HG02840 (cell line): Measurements from ENCODE around the gene SLC4A8.

Source experiments
- ATAC-seq: cut with Tn5 transposase; IDR thresholded peaks from one replicate; pipeline ENCODE4 v1.9.1; 2021; ENCODE audit warnings: mild to moderate bottlenecking, moderate library complexity, moderate number of reproducible peaks; ENCODE audit not compliant: unreplicated experiment, low FRiP score

SLC4A8 gene

GRCh38 chr12:51520576-51521325, 96.1 kb downstream of the SLC4A8 start:
- no peak for ATAC-seq

GRCh38 chr12:51521554-51522276, 97.1 kb downstream of the SLC4A8 start:
- no peak for ATAC-seq

- ATAC-seq, result no peak
These were observed 98.1 kb downstream of the SLC4A8 start for GRCh38 chr12:51522696-51523095.

DNA sequence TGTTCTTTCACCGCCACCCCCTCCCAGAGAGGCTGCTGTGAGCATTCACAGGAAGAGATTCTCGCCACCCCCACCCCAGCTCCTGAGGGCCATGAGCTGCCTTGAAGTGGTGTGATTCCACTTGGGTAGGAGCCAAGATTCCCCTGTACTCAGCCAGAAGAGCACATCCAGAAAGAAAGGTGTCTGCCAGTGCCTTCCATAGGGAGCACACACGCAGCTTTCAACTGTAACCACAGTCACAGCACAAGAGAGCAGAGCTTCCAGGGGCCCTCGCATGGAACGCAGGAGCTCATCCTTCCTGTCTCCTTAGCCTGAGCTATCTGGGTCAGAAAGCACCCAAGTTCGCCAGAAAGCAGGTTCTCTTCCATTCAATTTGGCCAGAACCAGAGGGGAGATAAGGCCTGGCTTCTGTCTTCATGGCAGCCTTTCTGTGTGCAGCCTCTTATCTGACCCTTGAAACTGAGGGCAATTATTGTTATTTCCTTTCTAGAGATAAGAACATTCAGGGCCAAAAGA, 99.8 kb downstream of the SLC4A8 start:
- no peak for ATAC-seq

- ATAC-seq, result no peak
These were observed 100.9 kb downstream of the SLC4A8 start for GRCh38 chr12:51525518-51525917.

DNA sequence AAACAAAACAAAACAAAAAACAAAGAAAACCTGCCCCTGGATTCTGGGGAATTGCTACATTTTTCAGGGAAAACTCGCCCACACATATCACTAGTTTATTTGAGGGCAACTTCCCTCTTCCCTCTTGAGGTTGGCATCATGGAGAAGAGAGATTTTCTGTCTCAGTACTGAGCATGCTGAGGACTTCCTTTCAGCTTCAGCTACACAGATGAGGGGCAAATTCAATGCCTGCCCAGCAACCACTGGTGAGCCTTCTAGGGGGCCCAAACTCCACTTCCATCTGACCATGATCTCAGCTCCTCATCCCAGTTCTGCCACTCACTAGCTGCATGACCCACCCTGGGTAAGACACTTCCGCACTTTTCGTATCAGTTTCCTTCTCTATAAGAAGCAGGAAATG, 103.3 kb downstream of the SLC4A8 start:
- no peak for ATAC-seq

DNA sequence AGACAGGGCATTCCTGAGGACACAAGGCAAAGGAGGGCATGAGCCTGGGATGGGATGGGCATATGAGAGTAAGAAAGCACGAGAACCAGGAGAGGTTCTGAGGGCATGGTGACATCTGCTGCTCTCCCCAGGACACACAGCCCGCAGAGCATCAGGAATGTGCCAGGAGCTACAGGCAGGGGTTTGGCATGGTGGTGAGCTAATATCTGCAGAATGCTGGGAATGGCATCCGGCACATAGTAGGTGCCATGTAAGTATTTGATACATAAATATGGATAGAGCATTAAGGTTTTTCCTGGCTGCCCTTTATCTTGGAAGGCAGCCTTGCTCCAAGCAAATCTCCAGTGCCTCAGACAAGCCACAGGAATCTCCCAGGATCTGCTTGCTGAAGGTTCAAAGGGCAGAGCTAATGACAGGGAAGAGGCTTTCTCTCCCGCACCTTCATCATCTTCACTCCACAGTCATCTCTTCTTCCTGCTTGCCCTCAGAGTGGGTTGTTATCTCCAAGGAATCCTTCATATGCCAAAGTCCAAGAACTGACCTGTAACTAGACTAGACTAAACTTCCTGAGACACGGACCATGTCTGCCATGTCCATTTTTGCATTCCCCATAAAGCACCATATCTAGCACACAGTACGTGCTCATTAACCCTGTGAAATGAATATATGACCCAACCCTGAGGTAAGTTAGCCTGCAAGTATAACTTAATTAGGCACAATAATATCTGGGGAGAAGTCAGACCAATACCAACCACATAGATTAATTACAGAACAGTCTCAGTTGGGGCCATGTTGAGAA, 104.4 kb downstream of the SLC4A8 start:
- ATAC-seq, result no peak

GRCh38 chr12:51529651-51529970, 105.0 kb downstream of the SLC4A8 start:
- ATAC-seq, result no peak

DNA sequence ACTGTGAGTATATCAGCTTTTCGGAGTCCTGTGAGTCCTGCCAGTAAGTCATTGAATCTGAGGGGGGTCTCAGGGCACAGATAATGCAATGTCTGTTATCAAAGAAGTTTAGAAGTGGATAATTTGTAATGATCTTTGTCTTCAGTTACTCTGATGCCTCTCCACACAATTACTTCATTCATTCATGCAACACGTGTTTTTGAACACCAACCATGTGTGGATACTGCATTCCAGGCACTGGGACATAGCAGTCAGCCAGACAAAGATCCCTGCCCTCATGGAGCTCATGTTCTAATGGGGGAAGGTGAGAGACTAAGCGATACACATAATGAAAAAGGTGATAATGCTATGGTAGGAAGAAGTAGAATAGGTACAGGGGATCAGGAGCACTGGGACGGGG, 105.6 kb downstream of the SLC4A8 start:
- ATAC-seq, result no peak

GRCh38 chr12:51531284-51531977, 106.8 kb downstream of the SLC4A8 start:
- ATAC-seq, result no peak

GRCh38 chr12:51531978-51532497, 107.4 kb downstream of the SLC4A8 start:
- no peak for ATAC-seq

DNA sequence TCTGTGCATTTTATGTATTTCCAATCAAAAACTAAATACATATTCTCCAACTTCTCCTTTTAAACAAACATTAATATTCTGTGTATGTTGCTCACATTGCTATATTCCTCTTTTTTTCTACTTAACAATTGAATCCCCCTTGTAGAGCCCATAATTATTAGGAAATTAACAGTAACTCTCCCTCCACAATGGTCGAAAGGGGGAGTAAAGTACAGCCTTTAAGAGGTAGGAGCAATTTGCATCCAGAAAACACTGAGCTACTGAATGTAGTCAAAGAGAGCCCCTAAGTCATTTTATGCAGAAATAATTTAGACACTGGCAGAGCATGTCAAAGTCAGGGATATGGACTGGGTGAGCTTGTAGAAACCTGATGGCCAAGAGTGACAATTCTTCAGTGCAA, 109.2 kb downstream of the SLC4A8 start:
- no peak for ATAC-seq

DNA sequence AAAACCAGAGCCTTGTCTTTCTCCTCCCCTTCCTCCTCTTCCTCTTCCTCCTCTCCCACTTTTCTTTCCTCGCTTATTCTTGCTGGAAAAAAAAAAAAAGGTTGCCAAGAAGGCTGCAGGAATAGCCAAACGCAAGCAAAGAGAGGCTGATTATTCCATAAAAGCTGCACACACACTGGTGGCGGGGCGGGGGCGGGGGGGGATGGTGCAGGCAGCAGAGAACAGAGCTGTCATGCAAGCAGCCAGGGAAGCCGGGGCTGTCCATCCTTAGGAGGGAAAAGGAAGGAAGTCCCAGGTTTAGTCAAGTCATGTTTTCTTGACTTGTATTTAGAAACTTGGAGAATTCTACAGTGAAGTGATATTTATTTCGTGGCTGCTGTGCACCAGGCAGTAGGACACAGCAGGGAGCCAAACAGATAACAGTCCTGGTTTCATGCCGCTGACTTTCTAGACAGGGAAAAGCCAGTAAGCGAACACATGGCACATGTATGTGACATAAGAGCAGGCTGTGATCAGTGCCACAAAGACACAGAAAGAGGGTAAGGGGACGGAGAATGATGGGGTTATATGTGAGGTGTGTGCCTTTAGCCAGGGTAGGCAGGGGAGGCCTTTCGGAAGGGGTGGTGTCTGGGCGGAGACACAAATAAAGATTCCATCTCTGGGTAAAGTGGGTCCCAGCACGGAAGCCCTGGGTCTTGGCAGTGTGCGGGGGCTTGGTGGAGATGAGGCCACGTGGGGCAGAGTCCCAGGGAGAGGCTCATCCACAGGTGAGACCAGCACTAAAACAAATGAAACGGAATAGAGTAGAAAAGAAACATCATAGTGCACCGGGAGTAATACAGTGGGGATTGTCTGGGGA, 109.8 kb downstream of the SLC4A8 start:
- ATAC-seq, result no peak

DNA sequence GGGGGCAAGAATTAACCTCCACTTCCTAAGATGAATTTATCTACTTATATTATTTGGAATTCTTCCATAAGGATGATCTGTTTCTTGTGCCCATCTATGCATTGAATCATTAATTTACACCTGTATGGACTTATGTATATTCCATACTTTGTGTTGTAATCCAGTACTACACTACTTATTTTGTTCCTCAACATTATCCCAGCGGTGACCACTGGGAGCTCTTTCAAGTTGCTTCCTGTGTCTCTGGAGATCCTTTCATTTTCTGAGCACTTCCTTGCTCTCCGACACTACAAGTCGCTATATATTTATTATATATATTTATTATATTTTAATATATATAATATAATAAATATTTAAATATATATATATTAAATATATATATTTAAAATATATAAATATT, 111.5 kb downstream of the SLC4A8 start:
- ATAC-seq, result no peak

- no peak for ATAC-seq
These were observed 113.5 kb downstream of the SLC4A8 start for GRCh38 chr12:51538149-51538548.

DNA sequence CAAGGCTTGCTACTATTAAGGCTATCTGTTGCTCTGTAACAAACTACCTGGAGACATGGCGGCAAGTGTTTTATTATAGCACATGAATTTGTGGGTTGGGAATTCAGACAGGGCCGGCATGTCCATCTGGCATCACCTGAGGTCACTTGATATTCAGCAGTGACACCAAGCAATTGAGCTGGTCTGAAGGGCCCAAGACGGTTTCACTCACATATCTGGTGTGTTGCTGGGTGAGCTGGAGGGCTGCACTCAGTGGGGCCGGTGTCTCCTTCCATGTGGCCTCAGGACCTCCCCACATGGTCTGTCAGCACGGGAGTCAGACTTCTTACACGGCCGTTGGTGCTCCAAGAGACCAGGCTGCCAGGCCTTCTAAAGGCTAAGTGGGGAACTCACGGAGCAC, 114.0 kb downstream of the SLC4A8 start:
- ATAC-seq, result no peak

DNA sequence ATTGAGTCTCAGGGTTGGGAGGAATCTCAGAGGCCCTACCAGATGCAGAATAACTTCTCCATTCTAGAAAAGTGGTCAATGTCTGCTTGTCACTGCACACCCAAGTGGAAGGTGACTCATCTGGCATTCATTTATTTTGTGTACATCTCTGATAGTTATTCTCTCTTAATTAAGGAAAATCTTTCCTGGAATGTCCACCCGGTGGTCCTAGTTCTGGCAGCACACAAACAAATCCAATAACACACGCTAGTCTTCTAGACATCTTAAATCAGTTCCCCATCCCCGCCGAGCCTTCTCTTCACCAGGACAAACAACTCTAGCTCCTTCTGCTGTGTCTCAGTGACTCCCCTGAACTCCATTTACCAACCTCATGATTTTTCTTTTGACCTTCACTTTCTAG, 116.4 kb downstream of the SLC4A8 start:
- ATAC-seq, result no peak

DNA sequence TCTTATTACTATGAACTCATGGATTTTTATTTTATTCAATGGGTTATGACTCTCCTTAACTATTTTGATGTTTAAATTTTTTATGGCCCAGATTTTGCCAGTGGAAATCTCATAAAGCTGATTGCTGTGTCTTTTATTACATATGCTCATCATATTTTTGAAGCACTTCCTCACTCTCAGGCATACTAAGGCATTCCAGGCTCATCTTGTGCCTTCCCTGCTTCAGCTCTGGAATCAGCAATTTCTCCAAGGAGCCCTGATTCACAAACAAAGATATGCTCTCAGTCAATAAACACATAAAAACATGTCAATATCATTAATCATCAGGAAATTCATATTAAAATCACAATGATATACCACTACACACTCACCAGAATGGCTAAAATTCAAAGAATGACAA, 121.5 kb downstream of the SLC4A8 start:
- no peak for ATAC-seq

GRCh38 chr12:51547606-51548005, 123.0 kb downstream of the SLC4A8 start:
- ATAC-seq, result no peak
